ENCODE measurements around the gene C4BPB. TPM values are rescaled to one million over a fixed set of nuclear protein-coding genes. Genes with fewer than 3 reads are reported as not detected.

The C4BPB gene
- total and polyA plus RNA-seq, 8 donors: 0.73 to 6.4 (median 0.92) TPM

- H3K4me3 ChIP-seq: peak overlapping the region in 1 of 2 donors; percentile 60
Measured at GRCh38 chr1:207055386-207056001, 33.2 kb upstream of the C4BPB start.

DNA sequence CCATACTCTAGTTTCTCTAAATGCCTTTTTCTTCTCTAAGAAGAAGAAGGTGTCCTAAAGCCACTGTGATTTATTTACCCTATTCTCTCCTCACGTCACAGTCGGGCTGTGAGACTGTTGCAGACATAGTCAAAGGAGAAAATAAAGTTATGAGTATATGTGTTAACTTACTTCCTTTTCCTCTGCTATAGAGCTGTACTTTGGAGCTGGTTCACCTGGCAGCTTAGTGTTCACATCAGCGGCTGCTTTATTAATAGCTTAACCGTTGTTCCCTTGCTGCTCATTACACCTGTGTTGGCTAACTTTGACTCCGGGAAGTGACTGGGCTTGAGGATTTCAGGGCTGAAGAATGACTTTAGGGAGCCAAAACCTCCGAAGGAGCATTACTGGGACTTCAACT lies 32.0 kb upstream of the C4BPB start:
- no peak for TF ChIP-seq CTCF (IDR thresholded peaks at IDR 0.05)
- intact Hi-C loops (cut with DNase I): no loop called here
- ATAC-seq: peak; percentile 1
- peak overlapping the region in 1 of 2 donors; percentile 9 for H3K4me3 ChIP-seq
- H3K4me1 ChIP-seq: peaks cover 10 to 55% of the 10 kb centered on the region in 2 donors
- no peaks in the 10 kb centered on the region for H3K9me3 ChIP-seq
- H3K27me3 ChIP-seq: no peaks in the 10 kb centered on the region
- H3K27ac ChIP-seq: peak overlapping the region; percentile 7 to 40
- DNase-seq: no peak
- H3K36me3 ChIP-seq: peaks cover 0 to 6% of the 10 kb centered on the region in 2 donors

More at GRCh38 chr1:207055386-207056001, 33.2 kb upstream of the C4BPB start:
- no peaks in the 10 kb centered on the region for H3K27me3 ChIP-seq
- peak overlapping the region in 1 of 2 donors; percentile 94 for H3K27ac ChIP-seq
- no peaks in the 10 kb centered on the region for H3K36me3 ChIP-seq
- ATAC-seq (no peak), DNase-seq (no peak)
- no peak for TF ChIP-seq CTCF (IDR thresholded peaks at IDR 0.05)
- H3K4me1 ChIP-seq: peaks cover 10 to 62% of the 10 kb centered on the region in 2 donors
- intact Hi-C loops (cut with DNase I): no loop called here
- H3K9me3 ChIP-seq: no peaks in the 10 kb centered on the region

DNA sequence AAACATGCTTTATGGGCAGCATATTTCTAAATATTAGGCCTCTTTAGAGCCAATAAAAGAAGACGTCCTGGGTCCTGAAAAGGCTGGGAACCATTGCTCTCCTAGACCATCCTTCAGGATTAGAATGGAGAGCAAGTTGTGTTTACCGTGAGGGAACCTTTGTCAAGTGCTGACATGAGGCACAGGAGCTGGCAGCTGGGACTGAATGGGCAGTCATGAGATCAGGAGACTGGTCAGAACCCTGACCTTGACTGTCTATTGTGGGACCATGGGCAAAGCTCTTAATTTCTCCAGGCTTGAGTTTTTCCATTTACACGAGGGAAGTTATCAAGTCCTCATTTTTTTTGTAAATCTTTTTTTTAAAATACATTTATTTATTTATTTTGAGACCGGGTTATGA lies 30.4 kb upstream of the C4BPB start:
- H3K4me1 ChIP-seq: peaks cover 3 to 45% of the 10 kb centered on the region in 2 donors
- no peak for TF ChIP-seq CTCF (IDR thresholded peaks at IDR 0.05)
- H3K4me3 ChIP-seq: no peak overlapping the region
- no peaks in the 10 kb centered on the region for H3K27me3 ChIP-seq
- no peak for DNase-seq
- intact Hi-C loops (cut with DNase I): no loop called here
- peaks cover 0 to 22% of the 10 kb centered on the region in 2 donors for H3K36me3 ChIP-seq
- H3K27ac ChIP-seq: peak overlapping the region in 1 of 2 donors; percentile 76
- H3K9me3 ChIP-seq: no peaks in the 10 kb centered on the region
- ATAC-seq: no peak

DNA sequence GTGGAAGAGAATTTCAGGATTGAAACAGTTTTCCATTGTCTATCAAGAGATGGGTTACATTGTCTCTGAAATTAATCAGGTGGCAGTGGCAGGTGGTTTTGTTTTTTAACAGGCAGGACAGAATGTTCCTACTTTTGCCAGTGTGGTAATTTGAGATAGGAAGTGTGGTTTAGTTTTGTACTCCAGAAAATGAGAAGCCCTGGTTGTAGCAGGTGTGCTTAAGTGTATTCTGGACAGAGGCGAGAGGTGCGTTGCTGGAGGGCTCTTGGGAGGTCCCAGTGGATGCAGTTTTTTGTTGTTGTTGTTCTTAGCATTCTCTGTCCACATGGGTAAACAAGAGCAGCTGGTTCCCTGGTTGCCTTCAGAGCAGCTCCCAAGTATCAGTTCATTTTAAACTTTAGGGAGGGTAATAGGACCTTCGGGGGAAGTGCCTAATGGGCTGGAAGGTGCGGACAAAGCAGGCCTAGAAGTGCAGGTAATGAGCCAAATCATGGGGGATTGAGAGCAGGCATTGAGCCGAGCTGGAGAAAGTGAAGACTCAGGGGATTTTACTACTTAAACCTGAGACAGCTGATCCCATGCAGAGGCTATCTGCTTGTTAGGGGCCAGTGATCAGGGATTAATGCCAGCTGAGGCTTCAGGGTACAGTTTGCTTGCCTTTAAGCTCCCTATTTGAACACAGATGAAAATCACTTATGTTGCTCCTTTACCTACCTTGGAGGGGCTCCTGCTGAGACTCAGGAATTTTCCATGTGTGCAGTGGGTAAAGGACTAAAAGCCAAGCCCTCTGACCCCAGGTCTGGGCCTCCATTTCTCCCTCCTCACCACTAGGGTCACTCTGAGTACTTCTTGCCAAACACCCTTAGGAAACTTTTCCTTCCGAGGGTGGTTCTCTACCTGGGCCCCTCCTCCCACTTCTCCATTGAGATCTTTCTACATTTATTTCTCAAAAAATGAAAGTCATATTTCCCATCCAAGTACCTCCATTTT lies 29.5 kb upstream of the C4BPB start:
- Histone ChIP-seq H3K27ac (peak overlapping the region in 1 of 2 donors; percentile 76), H3K27me3 (no peaks in the 10 kb centered on the region), H3K36me3 (peaks cover 0 to 29% of the 10 kb centered on the region in 2 donors), H3K4me1 (peaks cover 3 to 35% of the 10 kb centered on the region in 2 donors), H3K4me3 (no peak overlapping the region), H3K9me3 (no peaks in the 10 kb centered on the region)
- no peak for TF ChIP-seq CTCF (IDR thresholded peaks at IDR 0.05)
- DNase-seq (no peak), ATAC-seq (peak; percentile 23)
- intact Hi-C loops (cut with DNase I): no loop called here

GRCh38 chr1:207059881-207060280 lies 28.8 kb upstream of the C4BPB start:
- no peaks in the 10 kb centered on the region for H3K9me3 ChIP-seq
- no peaks in the 10 kb centered on the region for H3K27me3 ChIP-seq
- peak overlapping the region in 1 of 2 donors; percentile 76 for H3K27ac ChIP-seq
- H3K4me1 ChIP-seq: peaks cover 0 to 28% of the 10 kb centered on the region in 2 donors
- ATAC-seq: no peak
- TF ChIP-seq CTCF (IDR thresholded peaks at IDR 0.05): no peak
- H3K36me3 ChIP-seq: peaks cover 0 to 36% of the 10 kb centered on the region in 2 donors
- no peak overlapping the region for H3K4me3 ChIP-seq
- intact Hi-C loops (cut with DNase I): no loop called here
- DNase-seq: no peak

Data from left lung (tissue), 10 donors.